Activated naive CD8-positive, alpha-beta T cell treated with anti-CD3 and anti-CD28 coated beads for 36 hours (primary cell): Measurements from ENCODE around the gene ZNF366. TPM values are rescaled to one million over a fixed set of nuclear protein-coding genes. Genes with fewer than 3 reads are reported as not detected.

ENCODE experiments used
- DNase-seq: peaks from one replicate; pipeline ENCODE4 v3.0.0; 2021
- H3K27ac Mint-ChIP-seq: one replicate; pipeline ENCODE4 v1.8.0; 2022; ENCODE audit warnings: mild to moderate bottlenecking, moderate library complexity, mixed read lengths
- H3K27me3 Mint-ChIP-seq: one replicate; pipeline ENCODE4 v1.8.0; 2022; ENCODE audit warnings: mild to moderate bottlenecking, mixed read lengths
- H3K36me3 Mint-ChIP-seq: one replicate; pipeline ENCODE4 v1.8.0; 2021; ENCODE audit warnings: mild to moderate bottlenecking, mixed read lengths
- H3K4me1 Mint-ChIP-seq: one replicate; pipeline ENCODE4 v1.8.0; 2021; ENCODE audit warnings: mixed read lengths
- H3K4me3 Mint-ChIP-seq: one replicate; pipeline ENCODE4 v1.8.0; 2022; ENCODE audit warnings: mild to moderate bottlenecking, moderate library complexity, mixed read lengths
- H3K9me3 Mint-ChIP-seq: one replicate; pipeline ENCODE4 v1.8.0; 2022; ENCODE audit warnings: mixed read lengths
- total RNA-seq, 2 experiments: library from RNA; stranded (reverse); gene quantifications; one replicate each; pipeline ENCODE4 v1.2.3, GENCODE V29; 2021

Gene ZNF366
- total RNA-seq, 2 experiments from 2014 or later = not detected

- H3K9me3 Mint-ChIP-seq = no peaks in the 10 kb centered on the region
- H3K27ac Mint-ChIP-seq = no peak overlapping the region
- no peaks in the 10 kb centered on the region for H3K36me3 Mint-ChIP-seq
- DNase-seq = no peak
- H3K4me3 Mint-ChIP-seq = no peak overlapping the region
- no peaks in the 10 kb centered on the region for H3K4me1 Mint-ChIP-seq
- peaks cover 16% of the 10 kb centered on the region for H3K27me3 Mint-ChIP-seq
Observed at GRCh38 chr5:72472031-72472430, 35.2 kb downstream of the ZNF366 start.

- Mint-ChIP-seq H3K36me3 (no peaks in the 10 kb centered on the region), H3K4me3 (no peak overlapping the region), H3K27ac (no peak overlapping the region), H3K4me1 (no peaks in the 10 kb centered on the region), H3K9me3 (no peaks in the 10 kb centered on the region), H3K27me3 (peaks cover 16% of the 10 kb centered on the region)
- no peak for DNase-seq
Observed at GRCh38 chr5:72470826-72471225, 36.4 kb downstream of the ZNF366 start.

GRCh38 chr5:72468606-72469005 lies 38.6 kb downstream of the ZNF366 start:
- peaks cover 4% of the 10 kb centered on the region for H3K4me1 Mint-ChIP-seq
- H3K4me3 Mint-ChIP-seq = no peak overlapping the region
- H3K36me3 Mint-ChIP-seq = no peaks in the 10 kb centered on the region
- no peaks in the 10 kb centered on the region for H3K9me3 Mint-ChIP-seq
- peaks cover 12% of the 10 kb centered on the region for H3K27me3 Mint-ChIP-seq
- DNase-seq = no peak
- H3K27ac Mint-ChIP-seq = no peak overlapping the region

- peaks cover 4% of the 10 kb centered on the region for H3K4me1 Mint-ChIP-seq
Observed at GRCh38 chr5:72468024-72468423, 39.2 kb downstream of the ZNF366 start.

GRCh38 chr5:72467461-72467860 lies 39.7 kb downstream of the ZNF366 start:
- no peaks in the 10 kb centered on the region for H3K9me3 Mint-ChIP-seq
- H3K4me3 Mint-ChIP-seq = no peak overlapping the region
- H3K36me3 Mint-ChIP-seq = no peaks in the 10 kb centered on the region

More at GRCh38 chr5:72468024-72468423, 39.2 kb downstream of the ZNF366 start:
- Mint-ChIP-seq H3K27ac (no peak overlapping the region), H3K9me3 (no peaks in the 10 kb centered on the region), H3K4me3 (no peak overlapping the region), H3K36me3 (no peaks in the 10 kb centered on the region), H3K27me3 (peaks cover 14% of the 10 kb centered on the region)
- no peak for DNase-seq

GRCh38 chr5:72465601-72466563 lies 41.3 kb downstream of the ZNF366 start:
- Mint-ChIP-seq H3K27me3 (peaks cover 19% of the 10 kb centered on the region), H3K9me3 (no peaks in the 10 kb centered on the region), H3K4me1 (peaks cover 4% of the 10 kb centered on the region), H3K36me3 (no peaks in the 10 kb centered on the region), H3K4me3 (no peak overlapping the region), H3K27ac (no peak overlapping the region)
- DNase-seq = no peak

More at GRCh38 chr5:72467461-72467860, 39.7 kb downstream of the ZNF366 start:
- H3K4me1 Mint-ChIP-seq = peaks cover 4% of the 10 kb centered on the region
- peaks cover 19% of the 10 kb centered on the region for H3K27me3 Mint-ChIP-seq
- H3K27ac Mint-ChIP-seq = no peak overlapping the region
- DNase-seq = no peak

- DNase-seq = no peak
- H3K36me3 Mint-ChIP-seq = no peaks in the 10 kb centered on the region
- H3K9me3 Mint-ChIP-seq = no peaks in the 10 kb centered on the region
- H3K27ac Mint-ChIP-seq = no peak overlapping the region
- peaks cover 16% of the 10 kb centered on the region for H3K27me3 Mint-ChIP-seq
- peaks cover 4% of the 10 kb centered on the region for H3K4me1 Mint-ChIP-seq
- no peak overlapping the region for H3K4me3 Mint-ChIP-seq
Observed at GRCh38 chr5:72465066-72465465, 42.1 kb downstream of the ZNF366 start.

- Mint-ChIP-seq H3K27me3 (peaks cover 12% of the 10 kb centered on the region), H3K4me1 (peaks cover 6% of the 10 kb centered on the region), H3K27ac (no peak overlapping the region), H3K9me3 (no peaks in the 10 kb centered on the region), H3K36me3 (no peaks in the 10 kb centered on the region), H3K4me3 (no peak overlapping the region)
- no peak for DNase-seq
Observed at GRCh38 chr5:72464071-72464470, 43.1 kb downstream of the ZNF366 start.

- no peak for DNase-seq
- Mint-ChIP-seq H3K27me3 (peaks cover 12% of the 10 kb centered on the region), H3K9me3 (no peaks in the 10 kb centered on the region), H3K4me3 (no peak overlapping the region), H3K27ac (no peak overlapping the region), H3K4me1 (peaks cover 6% of the 10 kb centered on the region), H3K36me3 (no peaks in the 10 kb centered on the region)
Observed at GRCh38 chr5:72463449-72464052, 43.7 kb downstream of the ZNF366 start.

GRCh38 chr5:72460413-72460812 lies 46.8 kb downstream of the ZNF366 start:
- H3K4me1 Mint-ChIP-seq = peaks cover 2% of the 10 kb centered on the region
- H3K9me3 Mint-ChIP-seq = no peaks in the 10 kb centered on the region
- no peak overlapping the region for H3K4me3 Mint-ChIP-seq
- no peak for DNase-seq
- H3K27ac Mint-ChIP-seq = no peak overlapping the region
- no peaks in the 10 kb centered on the region for H3K36me3 Mint-ChIP-seq
- H3K27me3 Mint-ChIP-seq = peaks cover 16% of the 10 kb centered on the region

GRCh38 chr5:72459913-72460312 lies 47.3 kb downstream of the ZNF366 start:
- Mint-ChIP-seq H3K4me1 (peaks cover 2% of the 10 kb centered on the region), H3K9me3 (no peaks in the 10 kb centered on the region), H3K36me3 (no peaks in the 10 kb centered on the region), H3K4me3 (no peak overlapping the region), H3K27ac (no peak overlapping the region), H3K27me3 (peaks cover 16% of the 10 kb centered on the region)
- no peak for DNase-seq

- no peak for DNase-seq
- H3K4me3 Mint-ChIP-seq = no peak overlapping the region
Observed at GRCh38 chr5:72459089-72459661, 48.0 kb downstream of the ZNF366 start.

GRCh38 chr5:72458407-72458806 lies 48.8 kb downstream of the ZNF366 start:
- H3K27me3 Mint-ChIP-seq = peaks cover 11% of the 10 kb centered on the region
- no peak overlapping the region for H3K27ac Mint-ChIP-seq
- no peak overlapping the region for H3K4me3 Mint-ChIP-seq
- no peaks in the 10 kb centered on the region for H3K9me3 Mint-ChIP-seq
- H3K4me1 Mint-ChIP-seq = peaks cover 2% of the 10 kb centered on the region
- no peaks in the 10 kb centered on the region for H3K36me3 Mint-ChIP-seq
- DNase-seq = no peak

More at GRCh38 chr5:72459089-72459661, 48.0 kb downstream of the ZNF366 start:
- no peaks in the 10 kb centered on the region for H3K9me3 Mint-ChIP-seq
- H3K27me3 Mint-ChIP-seq = peaks cover 16% of the 10 kb centered on the region
- H3K27ac Mint-ChIP-seq = no peak overlapping the region
- no peaks in the 10 kb centered on the region for H3K36me3 Mint-ChIP-seq
- peaks cover 2% of the 10 kb centered on the region for H3K4me1 Mint-ChIP-seq

GRCh38 chr5:72457491-72457890 lies 49.7 kb downstream of the ZNF366 start:
- Mint-ChIP-seq H3K9me3 (no peaks in the 10 kb centered on the region), H3K36me3 (no peaks in the 10 kb centered on the region), H3K27ac (no peak overlapping the region), H3K4me3 (no peak overlapping the region), H3K27me3 (peaks cover 4% of the 10 kb centered on the region), H3K4me1 (peaks cover 2% of the 10 kb centered on the region)
- DNase-seq = no peak

GRCh38 chr5:72456391-72457074 lies 50.7 kb downstream of the ZNF366 start:
- no peak for DNase-seq
- H3K4me3 Mint-ChIP-seq = no peak overlapping the region
- no peaks in the 10 kb centered on the region for H3K9me3 Mint-ChIP-seq
- peaks cover 8% of the 10 kb centered on the region for H3K27me3 Mint-ChIP-seq
- H3K4me1 Mint-ChIP-seq = peaks cover 2% of the 10 kb centered on the region
- H3K36me3 Mint-ChIP-seq = no peaks in the 10 kb centered on the region
- no peak overlapping the region for H3K27ac Mint-ChIP-seq
